ENCODE measurements around the gene RGS16.

Gene RGS16

DNA sequence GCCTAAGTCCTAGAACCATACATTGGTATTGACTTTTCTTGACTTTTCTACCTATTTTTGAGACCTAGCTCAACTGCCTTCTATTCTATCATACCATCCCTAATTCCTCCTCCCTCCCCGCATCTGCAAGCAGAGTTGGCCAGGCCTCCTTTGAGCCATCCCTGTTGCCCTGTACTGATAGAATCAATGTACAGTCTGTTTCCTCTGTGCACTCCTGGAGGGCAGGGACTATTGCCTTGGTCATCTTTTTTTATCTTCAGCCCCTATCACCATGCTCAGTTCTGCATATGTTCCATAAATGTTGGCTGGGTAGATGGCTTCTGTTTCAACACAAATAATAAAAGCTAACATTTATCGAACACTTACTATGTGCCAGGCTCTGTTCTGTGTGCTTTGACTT lies 4.0 kb upstream of the RGS16 start:
- no peak for DNase-seq

DNA sequence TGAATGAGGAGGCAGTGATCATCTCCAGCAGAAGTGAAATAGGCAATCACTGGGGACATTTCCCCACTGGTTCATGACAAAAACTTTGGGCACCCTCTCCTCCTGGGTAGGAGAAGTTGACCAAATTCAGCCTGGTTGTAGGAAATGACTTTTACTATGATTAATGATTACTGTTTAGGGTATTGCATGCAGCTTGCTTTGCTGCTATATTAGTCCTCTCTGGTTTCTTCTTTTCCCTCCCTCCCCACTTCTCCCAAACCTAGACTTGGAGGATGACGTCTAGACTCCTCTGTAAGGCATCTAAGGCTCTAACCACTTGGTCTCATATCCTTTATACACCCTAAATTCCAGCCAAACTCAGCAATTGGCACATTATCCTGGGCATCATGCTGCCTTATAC lies 3.4 kb upstream of the RGS16 start:
- no peak for DNase-seq

DNA sequence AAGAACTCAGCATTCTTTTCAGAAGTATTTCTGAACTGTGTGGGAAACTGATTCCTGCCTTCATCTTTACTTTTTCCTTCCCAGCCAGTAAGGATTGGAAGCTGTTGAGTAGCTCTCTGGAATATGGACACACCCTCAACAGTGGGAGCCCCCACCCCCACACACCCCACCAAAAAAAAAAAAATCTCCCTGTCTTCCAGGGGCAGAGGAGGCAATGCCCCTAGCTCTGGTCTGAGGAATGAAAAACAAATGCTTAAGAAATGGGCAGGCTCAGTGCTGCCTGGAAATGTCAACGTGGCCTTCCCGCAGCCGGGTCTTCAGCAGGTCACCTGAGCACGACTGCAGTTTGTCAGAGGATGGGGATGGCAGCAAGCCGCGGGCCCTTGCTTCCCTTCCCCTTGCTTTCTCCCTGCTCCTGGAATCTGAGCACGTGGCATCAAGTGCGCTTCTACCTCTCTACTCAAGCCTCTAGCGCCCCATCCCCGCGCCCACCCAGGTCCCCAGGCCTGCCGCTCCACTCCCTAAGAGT lies 479 bp downstream of the RGS16 start:
- no peak for DNase-seq

DNA sequence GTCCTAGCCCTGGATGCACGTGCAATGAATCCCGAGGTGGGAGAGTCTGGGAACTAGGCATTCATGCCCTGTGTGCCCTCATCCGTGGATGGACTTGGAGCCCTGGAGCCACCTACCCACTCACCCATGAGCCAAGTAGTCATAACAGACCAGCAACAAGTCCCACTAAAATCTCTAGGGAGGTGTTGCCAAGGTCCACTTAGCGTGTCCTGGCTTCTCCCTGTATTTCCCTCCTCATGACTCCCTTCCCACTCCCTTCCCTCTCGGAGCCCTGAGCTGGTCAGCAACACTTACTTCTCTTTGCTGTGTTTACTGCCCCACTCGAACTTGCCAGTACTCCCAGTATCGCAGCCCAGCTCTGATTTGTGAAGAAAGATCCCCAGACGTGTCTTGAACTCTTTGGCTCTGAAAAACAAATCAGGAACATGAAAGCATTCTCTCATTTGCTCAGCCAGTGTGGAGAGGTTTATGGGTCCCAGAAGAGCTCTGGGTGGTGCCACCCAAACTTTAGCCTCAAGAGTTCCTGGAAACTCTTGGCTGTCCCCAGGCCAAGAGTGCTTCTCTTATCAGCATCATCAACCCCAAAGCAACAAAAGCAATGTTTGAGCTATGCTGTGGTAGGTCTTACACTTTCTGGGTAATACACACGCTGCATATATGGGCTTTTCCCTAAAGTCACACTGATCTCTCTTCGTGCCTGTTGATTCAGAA lies 1.1 kb downstream of the RGS16 start:
- no peak for DNase-seq

DNA sequence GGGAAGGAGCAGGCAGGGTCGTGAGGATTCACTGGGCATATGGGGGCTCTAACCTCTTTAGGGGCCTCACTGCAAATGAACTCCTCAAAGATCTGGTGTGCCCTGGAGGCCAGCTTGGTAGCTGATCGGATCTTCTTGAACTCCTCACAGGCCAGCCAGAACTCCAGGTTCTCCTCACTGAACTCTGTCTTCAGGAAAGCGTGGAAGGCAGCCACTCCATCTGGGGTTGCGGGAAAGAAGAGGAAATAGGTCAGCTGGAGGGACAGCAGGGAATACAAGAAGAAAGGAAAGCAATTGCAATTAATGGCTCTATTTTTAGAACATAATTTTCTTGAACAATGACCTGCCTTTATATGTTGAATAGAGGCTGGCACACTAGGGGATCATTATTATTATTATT lies 2.3 kb downstream of the RGS16 start:
- no peak for DNase-seq

DNA sequence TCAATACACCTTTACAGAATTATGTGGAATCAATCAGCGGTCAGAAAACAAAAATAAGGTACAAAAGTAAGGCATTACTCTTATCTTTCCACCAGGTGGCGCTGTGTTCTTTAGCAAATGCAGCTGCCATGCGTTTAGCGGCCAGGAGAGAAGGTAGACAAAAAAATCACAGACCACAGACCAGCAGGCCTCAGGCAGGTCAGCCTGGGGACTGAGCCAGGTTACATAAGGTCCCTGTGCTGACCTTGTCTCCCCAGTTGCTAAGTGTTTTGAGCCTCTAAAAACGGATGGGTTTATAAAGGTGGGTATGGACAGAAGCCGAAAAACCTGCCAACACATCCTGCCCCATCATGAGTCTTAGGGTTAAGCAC lies 2.8 kb downstream of the RGS16 start:
- DNase-seq = peak; percentile 64

GRCh38 chr1:182600745-182601415 lies 3.3 kb downstream of the RGS16 start:
- no peak for DNase-seq

- DNase-seq = no peak
These were observed 4.0 kb downstream of the RGS16 start for GRCh38 chr1:182600036-182600713.

DNA sequence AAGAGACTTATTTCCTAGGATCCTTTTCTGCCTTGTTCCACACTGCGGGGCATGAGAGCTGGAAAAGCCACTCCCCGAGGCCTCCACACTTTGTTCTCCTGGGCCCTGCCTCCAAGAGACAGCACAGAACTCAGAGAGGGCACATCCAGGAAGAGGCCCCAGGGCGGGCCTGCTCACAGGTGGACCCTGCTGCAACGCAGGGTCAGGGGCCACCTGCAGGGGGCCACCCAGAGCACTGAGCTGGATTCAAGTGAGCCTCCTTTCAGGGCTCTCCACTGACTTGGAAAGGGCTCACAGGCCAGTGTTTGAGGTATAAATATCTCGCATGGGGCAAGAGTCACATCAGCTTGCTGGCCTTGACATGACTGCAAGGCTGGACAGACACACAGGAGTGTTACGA lies 4.8 kb downstream of the RGS16 start:
- no peak for DNase-seq

DNA sequence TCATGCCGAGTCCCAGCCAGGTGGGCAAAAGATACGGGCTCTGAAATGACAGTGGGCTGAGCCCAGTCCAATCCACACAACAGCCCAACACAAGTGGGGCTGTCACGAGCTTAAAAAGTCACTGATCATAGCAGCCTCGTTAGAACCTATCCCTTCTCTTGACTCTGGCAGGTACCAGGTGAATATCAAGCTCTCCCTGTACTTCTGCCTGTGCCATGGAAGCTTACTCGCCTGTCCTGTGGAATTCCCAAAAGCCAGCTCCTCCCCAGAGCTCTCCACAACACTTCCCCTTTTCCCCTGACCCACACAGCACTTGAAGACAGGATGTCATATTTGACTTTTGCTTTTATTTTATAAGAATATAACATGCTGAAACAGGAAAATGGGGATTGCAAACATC lies 5.9 kb downstream of the RGS16 start:
- no peak for DNase-seq

- DNase-seq = no peak
These were observed 7.3 kb downstream of the RGS16 start for GRCh38 chr1:182596934-182597333.

DNA sequence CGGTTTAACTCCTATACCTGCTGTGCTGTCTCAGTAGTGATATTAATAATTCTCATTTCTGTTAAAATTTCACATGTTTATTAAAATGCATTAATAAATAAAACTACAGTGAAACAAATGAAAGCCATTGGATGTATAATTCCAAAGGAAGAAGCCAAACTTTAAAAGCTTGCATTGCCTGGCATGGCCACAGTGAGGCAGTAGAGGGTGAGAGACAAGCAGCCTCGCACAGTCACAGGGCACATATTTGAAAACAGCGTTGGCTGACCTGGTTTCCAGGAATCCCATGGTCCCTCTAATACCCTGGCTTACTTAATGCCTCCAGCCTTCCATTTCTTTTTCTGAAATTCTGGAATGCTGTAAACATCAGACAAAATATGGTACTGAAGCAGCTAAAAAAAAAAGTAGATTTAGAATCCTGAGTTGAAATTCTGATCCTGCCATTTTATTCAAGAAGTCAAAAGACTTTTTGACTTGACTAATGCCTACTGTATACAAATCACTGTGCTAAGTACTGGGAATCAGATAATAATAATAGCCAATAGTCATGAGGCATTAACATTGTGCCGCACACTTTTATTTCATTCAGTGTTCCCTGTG lies 8.4 kb downstream of the RGS16 start:
- DNase-seq = peak; percentile 71

- no peak for DNase-seq
These were observed 14.3 kb downstream of the RGS16 start for GRCh38 chr1:182589931-182590330.

DNA sequence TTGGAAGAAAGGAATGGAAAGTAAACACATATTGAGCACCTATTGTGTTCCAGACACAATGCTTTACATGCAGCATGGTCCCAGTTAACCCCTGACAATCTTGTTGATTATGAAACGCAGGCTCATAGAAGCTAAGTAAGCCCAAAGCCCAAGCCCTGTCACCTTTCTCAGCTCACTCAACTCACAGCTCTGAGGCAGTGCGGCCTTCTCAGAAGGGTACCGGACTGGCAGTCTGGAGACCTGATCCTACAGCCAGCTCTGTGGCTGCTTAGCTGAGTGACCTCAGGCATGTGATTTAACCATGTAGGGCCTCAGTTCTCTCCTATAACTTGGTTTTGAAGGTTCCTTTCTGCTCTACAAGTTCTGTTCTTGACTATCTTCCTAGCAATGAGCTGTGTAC lies 14.7 kb downstream of the RGS16 start:
- DNase-seq = no peak

GRCh38 chr1:182588500-182589396 lies 15.4 kb downstream of the RGS16 start, which contains the start of gene RNASEL:
Gene RNASEL, minus strand, starts transcription at chr1:182589256. Its CDS starts 2,450 bp downstream, at chr1:182586806.
- DNase-seq = peak; percentile 66

DNA sequence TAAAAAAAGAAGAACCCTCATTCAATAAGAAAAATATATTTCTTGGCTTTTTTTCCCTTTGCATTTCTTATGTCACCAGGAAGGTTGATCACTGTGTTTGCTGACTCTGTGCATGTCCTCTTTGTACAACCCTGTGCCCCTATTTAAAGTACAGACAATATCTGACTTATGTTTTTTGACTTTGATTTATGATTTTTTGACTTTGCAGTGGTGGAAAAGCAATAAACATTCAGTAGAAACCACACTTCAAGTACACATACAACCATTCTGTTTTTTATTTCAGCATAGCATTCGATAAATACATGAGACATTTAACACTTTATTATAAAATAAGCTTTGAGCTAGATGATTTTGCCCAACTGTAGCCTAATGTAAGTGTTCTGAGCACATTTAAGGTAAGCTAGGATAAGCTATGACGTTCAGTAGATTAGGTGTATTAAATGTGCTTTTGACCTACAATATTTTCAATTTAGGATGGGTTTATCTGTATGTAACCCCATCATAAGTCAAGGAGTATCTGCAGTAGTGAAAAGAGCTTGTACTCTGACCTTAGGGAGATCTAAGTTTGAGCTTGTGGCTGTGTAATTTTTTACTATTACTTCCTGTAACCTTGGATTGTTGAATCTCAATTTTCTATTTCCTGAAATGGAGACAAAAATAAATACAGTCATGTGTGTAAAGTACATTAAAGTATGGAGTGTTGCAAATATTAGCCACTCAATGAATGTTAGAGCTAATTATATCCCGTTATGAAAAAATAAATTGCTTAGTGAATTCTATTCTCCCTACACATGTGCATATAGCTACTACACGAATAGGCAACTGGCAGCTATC lies 16.3 kb downstream of the RGS16 start:
- no peak for DNase-seq

GRCh38 chr1:182587093-182587492 lies 17.1 kb downstream of the RGS16 start:
- no peak for DNase-seq

- DNase-seq = no peak
These were observed 17.8 kb downstream of the RGS16 start for GRCh38 chr1:182586380-182586779.

GRCh38 chr1:182584746-182585145 lies 19.4 kb downstream of the RGS16 start:
- DNase-seq = no peak

DNA sequence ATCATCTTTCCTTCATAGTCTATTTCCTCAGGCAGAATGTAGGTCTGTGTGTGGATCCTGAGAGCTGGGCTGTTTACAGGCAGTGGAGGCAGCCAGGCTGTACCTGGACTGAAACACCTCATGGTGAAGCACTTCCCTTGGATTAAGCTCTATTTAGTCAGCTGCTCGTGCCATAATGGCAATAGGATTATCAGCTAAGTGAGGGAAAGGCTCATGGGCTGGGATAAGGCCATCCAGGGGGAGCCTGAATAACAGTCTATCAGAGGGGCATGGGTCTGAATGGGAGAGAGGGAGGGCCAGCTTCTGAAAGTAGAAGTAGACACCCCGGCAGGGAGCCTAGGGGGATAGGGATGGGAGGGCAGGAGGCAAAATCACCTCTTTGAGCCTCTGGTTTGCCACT lies 23.5 kb downstream of the RGS16 start:
- DNase-seq = no peak

- no peak for DNase-seq
These were observed 28.5 kb downstream of the RGS16 start for GRCh38 chr1:182575540-182576149.
